ENCODE results near the gene RASSF3. TPM values are rescaled to one million over a fixed set of nuclear protein-coding genes. Genes with fewer than 3 reads are reported as not detected.

Gene RASSF3
- total RNA-seq, 2 experiments from 2014 or later = 118 to 127 TPM

- H3K9me3 ChIP-seq (ENCODE audit: control insufficient read depth in 1 of 2, insufficient read depth in 1 of 2, low read length in 2 of 2) = no peaks in the 10 kb centered on the region
- ChIA-PET POLR2A (interaction anchor here (0.5 to 34.4 kb wide), 5 partner anchors 8 to 131 kb away, joined by 3 to 808 read pairs (median 137); partner anchors contain the start of gene RASSF3), CTCF (interaction anchor here (0.6 to 1.3 kb wide), 4 partner anchors 15 to 131 kb away, joined by 3 read pairs; no protein-coding TSS in a partner anchor)
- Mint-ChIP-seq H3K36me3 (ENCODE audit: low read depth) (peaks cover 40% of the 10 kb centered on the region), H3K4me1 (ENCODE audit: low read depth) (peaks cover 93% of the 10 kb centered on the region), H3K27me3 (no peaks in the 10 kb centered on the region), H3K4me3 (peak overlapping the region; percentile 59), H3K9me3 (no peaks in the 10 kb centered on the region), H3K27ac (peak overlapping the region; percentile 98)
- no peak for ATAC-seq (ENCODE audit: poor library complexity)
- H3K27ac ChIP-seq (ENCODE audit: low read depth in 1 of 2, low read length in 2 of 2) = peak overlapping the region; percentile 80 to 91
- no peaks in the 10 kb centered on the region for H3K27me3 ChIP-seq (ENCODE audit: control insufficient read depth in 1 of 2, insufficient read depth in 2 of 2, low read length in 2 of 2)
- peaks cover 97% of the 10 kb centered on the region for H3K4me1 ChIP-seq (ENCODE audit: insufficient read depth, low read length)
- peaks cover 3% of the 10 kb centered on the region for H3K36me3 ChIP-seq (ENCODE audit: insufficient read depth, low read length)
- H3K4me3 ChIP-seq (ENCODE audit: low read length) = peak overlapping the region; percentile 19
- intact Hi-C loops (cut with DNase I, micrococcal nuclease) = no loop called here
- TF ChIP-seq, protein P1, sequence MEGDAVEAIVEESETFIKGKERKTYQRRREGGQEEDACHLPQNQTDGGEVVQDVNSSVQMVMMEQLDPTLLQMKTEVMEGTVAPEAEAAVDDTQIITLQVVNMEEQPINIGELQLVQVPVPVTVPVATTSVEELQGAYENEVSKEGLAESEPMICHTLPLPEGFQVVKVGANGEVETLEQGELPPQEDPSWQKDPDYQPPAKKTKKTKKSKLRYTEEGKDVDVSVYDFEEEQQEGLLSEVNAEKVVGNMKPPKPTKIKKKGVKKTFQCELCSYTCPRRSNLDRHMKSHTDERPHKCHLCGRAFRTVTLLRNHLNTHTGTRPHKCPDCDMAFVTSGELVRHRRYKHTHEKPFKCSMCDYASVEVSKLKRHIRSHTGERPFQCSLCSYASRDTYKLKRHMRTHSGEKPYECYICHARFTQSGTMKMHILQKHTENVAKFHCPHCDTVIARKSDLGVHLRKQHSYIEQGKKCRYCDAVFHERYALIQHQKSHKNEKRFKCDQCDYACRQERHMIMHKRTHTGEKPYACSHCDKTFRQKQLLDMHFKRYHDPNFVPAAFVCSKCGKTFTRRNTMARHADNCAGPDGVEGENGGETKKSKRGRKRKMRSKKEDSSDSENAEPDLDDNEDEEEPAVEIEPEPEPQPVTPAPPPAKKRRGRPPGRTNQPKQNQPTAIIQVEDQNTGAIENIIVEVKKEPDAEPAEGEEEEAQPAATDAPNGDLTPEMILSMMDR (IDR thresholded peaks at IDR 0.05) = no peak
- DNase-seq = peak in 2 of 14 experiments; percentile 29 to 49
Observed at GRCh38 chr12:64680235-64680634, 69.9 kb downstream of the RASSF3 start.

DNA sequence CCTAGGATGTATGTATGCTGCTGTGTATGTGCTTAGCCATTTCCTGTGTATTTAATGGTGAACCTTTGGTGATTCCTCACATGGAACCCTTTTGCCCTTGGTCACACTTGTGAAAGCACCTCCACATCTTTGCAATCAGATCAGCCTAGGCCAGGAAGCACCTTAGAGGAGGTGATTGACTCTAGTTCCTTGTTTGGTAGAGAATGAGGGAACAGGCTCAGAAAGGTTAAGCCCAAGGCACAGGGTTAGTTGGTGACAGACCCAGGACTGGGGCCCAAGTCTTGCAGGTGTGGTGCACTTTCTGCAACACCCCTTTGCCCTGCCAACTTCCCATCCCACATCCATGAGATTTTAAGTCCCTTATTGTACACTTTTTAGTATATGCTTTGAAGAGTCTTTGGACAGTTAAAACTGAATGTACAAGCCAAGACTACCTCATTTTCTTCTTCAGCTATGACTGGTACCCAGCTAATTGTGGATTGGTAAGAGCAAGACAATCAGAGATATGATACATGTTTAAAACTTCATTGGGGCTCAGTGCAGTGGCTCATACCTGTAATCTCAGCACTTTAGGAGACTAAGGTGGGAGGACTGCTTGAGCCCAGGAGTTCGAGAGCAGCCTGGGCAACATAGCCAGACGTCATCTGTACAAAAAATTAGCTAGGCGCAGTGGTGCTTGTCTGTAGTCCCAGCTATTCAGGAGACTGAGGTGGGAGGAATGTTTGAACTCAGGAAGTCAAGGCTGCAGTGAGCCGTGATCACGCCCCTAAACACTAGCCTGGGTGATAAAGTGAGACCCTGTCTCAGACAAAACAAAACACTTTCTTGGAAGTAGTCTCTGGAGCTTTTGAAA lies 71.1 kb downstream of the RASSF3 start:
- CTCF ChIA-PET = interaction anchor here (1.3 to 1.7 kb wide), 4 partner anchors 12 to 19 kb away, joined by 3 to 7 read pairs (median 4); no protein-coding TSS in a partner anchor
- Mint-ChIP-seq H3K9me3 (no peaks in the 10 kb centered on the region), H3K36me3 (ENCODE audit: low read depth) (peaks cover 47% of the 10 kb centered on the region), H3K4me1 (ENCODE audit: low read depth) (peaks cover 92% of the 10 kb centered on the region), H3K4me3 (peak overlapping the region; percentile 68), H3K27ac (peak overlapping the region; percentile 98), H3K27me3 (no peaks in the 10 kb centered on the region)
- intact Hi-C loops (cut with DNase I, micrococcal nuclease) = no loop called here
- H3K9me3 ChIP-seq (ENCODE audit: control insufficient read depth in 1 of 2, insufficient read depth in 1 of 2, low read length in 2 of 2) = no peaks in the 10 kb centered on the region
- H3K36me3 ChIP-seq (ENCODE audit: insufficient read depth, low read length) = peaks cover 11% of the 10 kb centered on the region
- H3K4me3 ChIP-seq (ENCODE audit: low read length) = no peak overlapping the region
- DNase-seq = peak in 6 of 14 experiments; percentile 32 to 56 (median 49)
- TF ChIP-seq, protein P1 (IDR thresholded peaks at IDR 0.05) = no peak
- peak; percentile 13 for ATAC-seq (ENCODE audit: poor library complexity)
- H3K4me1 ChIP-seq (ENCODE audit: insufficient read depth, low read length) = peaks cover 97% of the 10 kb centered on the region
- POLR2A ChIA-PET = interaction anchor here (0.8 to 34.4 kb wide), 5 partner anchors 7 to 99 kb away, joined by 3 to 808 read pairs (median 137); partner anchors contain the start of gene RASSF3
- H3K27ac ChIP-seq (ENCODE audit: low read depth in 1 of 2, low read length in 2 of 2) = peak overlapping the region; percentile 80 to 82
- no peaks in the 10 kb centered on the region for H3K27me3 ChIP-seq (ENCODE audit: control insufficient read depth in 1 of 2, insufficient read depth in 2 of 2, low read length in 2 of 2)

DNA sequence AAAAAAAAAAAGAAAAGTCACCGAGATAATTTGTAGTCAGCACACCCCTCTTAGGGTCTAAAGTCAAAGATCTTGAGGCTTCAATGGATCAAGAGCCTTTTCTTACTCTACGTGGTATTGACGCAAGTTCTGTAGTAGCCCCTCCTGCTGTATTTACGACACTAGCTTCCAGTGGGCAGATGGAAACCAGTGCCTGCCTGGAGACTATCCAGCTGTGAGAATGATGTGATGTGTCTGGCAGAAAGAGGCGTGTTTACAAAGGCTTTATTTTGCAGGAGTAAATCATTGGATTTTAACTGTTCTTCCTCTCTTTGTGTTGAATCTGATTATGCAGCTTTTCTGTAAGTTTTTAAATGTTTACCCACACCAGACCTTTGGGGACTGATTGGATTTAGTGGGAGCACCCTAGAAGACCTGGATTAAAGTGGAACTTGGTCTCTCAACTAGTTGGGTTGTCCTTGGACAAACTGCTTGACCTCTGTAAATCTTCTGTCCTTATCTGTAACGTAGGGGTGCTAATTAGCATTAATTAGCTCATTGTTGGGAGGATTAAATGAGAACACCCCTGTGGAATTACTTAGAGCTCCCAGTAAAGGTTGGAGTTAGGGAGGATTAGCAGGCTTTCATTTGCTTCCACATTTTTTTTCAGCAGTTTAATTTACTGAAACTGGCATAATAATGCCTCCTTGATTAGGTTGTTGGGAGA lies 72.4 kb downstream of the RASSF3 start:
- intact Hi-C loops (cut with DNase I, micrococcal nuclease) = no loop called here
- H3K27me3 ChIP-seq (ENCODE audit: control insufficient read depth in 1 of 2, insufficient read depth in 2 of 2, low read length in 2 of 2) = no peaks in the 10 kb centered on the region
- peaks cover 58% of the 10 kb centered on the region for H3K36me3 Mint-ChIP-seq (ENCODE audit: low read depth)
- H3K36me3 ChIP-seq (ENCODE audit: insufficient read depth, low read length) = peaks cover 21% of the 10 kb centered on the region
- no peaks in the 10 kb centered on the region for H3K27me3 Mint-ChIP-seq
- TF ChIP-seq, protein P1 (IDR thresholded peaks at IDR 0.05) = no peak
- H3K27ac ChIP-seq (ENCODE audit: low read depth in 1 of 2, low read length in 2 of 2) = peak overlapping the region; percentile 59 to 82
- no peak for DNase-seq
- ChIA-PET POLR2A (interaction anchor here (13.3 to 34.4 kb wide), 3 partner anchors 6 to 72 kb away, joined by 137 to 808 read pairs (median 808); partner anchors contain the start of gene RASSF3), CTCF (interaction anchor here (0.7 to 1.7 kb wide), 4 partner anchors 13 to 467 kb away, joined by 3 to 7 read pairs (median 4); no protein-coding TSS in a partner anchor)
- H3K9me3 ChIP-seq (ENCODE audit: control insufficient read depth in 1 of 2, insufficient read depth in 1 of 2, low read length in 2 of 2) = no peaks in the 10 kb centered on the region
- H3K4me3 Mint-ChIP-seq = peak overlapping the region; percentile 80
- H3K4me1 Mint-ChIP-seq (ENCODE audit: low read depth) = peaks cover 85% of the 10 kb centered on the region
- peak overlapping the region; percentile 98 for H3K27ac Mint-ChIP-seq
- peaks cover 97% of the 10 kb centered on the region for H3K4me1 ChIP-seq (ENCODE audit: insufficient read depth, low read length)
- H3K9me3 Mint-ChIP-seq = no peaks in the 10 kb centered on the region
- no peak overlapping the region for H3K4me3 ChIP-seq (ENCODE audit: low read length)
- no peak for ATAC-seq (ENCODE audit: poor library complexity)
